Lower leg skin (tissue), 3 donors: ENCODE measurements around the gene OTOP3.

ENCODE experiments used
- CTCF ChIP-seq, 3 donors: fragments of 450-650 bp; IDR thresholded peaks; one replicate each; pipeline ENCODE4 v1.5.1; 2016; ENCODE audit warnings: antibody characterized with exemption in 3 of 3, mild to moderate bottlenecking in 3 of 3, moderate library complexity in 2 of 3
- POLR2A ChIP-seq, 2 donors: fragments of 450-650 bp; IDR thresholded peaks; one replicate each; pipeline ENCODE4 v1.6.1; 2016 to 2017; ENCODE audit warnings: antibody characterized with exemption in 2 of 2, mild to moderate bottlenecking in 1 of 2, moderate library complexity in 1 of 2

- no peak for TF ChIP-seq CTCF (IDR thresholded peaks at IDR 0.05)
- TF ChIP-seq POLR2A (IDR thresholded peaks at IDR 0.05), result no peak
These were observed 42.1 kb downstream of the OTOP3 start for GRCh38 chr17:74977802-74978201.
